ENCODE measurements around the gene CHRNB4.

The CHRNB4 gene

DNA sequence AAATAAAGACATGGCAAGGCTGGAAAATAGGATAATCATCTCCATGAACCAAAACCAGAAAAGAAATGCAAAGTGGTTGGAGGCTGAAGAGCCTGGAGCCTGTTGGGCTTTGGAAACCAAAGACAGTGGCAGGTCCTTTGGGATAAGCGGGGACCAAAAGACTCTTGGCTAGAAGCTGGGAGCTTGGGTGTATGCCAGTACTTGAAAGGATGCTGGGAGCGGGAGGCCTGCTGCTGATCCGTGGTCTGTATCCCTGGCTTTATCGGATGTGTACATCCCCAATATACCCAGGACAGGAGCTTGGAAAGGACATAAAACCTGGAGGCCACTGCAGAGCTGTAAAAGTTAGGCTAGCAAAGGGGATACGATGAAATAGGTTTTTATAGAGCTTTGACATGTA lies 1.3 kb upstream of the CHRNB4 start:
- H3K4me3 ChIP-seq (ENCODE audit: low read depth in 1 of 2, low read length in 1 of 2), result no peak overlapping the region
- H3K36me3 ChIP-seq, result no peaks in the 10 kb centered on the region
- H3K27me3 ChIP-seq, result peaks cover 42% of the 10 kb centered on the region
- no peak overlapping the region for H3K27ac ChIP-seq
- H3K9me3 ChIP-seq, result no peaks in the 10 kb centered on the region
- H3K4me1 ChIP-seq (ENCODE audit: control insufficient read depth in 1 of 2, insufficient read depth in 1 of 2, low read depth in 1 of 2, low read length in 1 of 2), result peaks cover 0 to 7% of the 10 kb centered on the region in 2 experiments
- TF ChIP-seq, protein P1, sequence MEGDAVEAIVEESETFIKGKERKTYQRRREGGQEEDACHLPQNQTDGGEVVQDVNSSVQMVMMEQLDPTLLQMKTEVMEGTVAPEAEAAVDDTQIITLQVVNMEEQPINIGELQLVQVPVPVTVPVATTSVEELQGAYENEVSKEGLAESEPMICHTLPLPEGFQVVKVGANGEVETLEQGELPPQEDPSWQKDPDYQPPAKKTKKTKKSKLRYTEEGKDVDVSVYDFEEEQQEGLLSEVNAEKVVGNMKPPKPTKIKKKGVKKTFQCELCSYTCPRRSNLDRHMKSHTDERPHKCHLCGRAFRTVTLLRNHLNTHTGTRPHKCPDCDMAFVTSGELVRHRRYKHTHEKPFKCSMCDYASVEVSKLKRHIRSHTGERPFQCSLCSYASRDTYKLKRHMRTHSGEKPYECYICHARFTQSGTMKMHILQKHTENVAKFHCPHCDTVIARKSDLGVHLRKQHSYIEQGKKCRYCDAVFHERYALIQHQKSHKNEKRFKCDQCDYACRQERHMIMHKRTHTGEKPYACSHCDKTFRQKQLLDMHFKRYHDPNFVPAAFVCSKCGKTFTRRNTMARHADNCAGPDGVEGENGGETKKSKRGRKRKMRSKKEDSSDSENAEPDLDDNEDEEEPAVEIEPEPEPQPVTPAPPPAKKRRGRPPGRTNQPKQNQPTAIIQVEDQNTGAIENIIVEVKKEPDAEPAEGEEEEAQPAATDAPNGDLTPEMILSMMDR (IDR thresholded peaks at IDR 0.05), result no peak

DNA sequence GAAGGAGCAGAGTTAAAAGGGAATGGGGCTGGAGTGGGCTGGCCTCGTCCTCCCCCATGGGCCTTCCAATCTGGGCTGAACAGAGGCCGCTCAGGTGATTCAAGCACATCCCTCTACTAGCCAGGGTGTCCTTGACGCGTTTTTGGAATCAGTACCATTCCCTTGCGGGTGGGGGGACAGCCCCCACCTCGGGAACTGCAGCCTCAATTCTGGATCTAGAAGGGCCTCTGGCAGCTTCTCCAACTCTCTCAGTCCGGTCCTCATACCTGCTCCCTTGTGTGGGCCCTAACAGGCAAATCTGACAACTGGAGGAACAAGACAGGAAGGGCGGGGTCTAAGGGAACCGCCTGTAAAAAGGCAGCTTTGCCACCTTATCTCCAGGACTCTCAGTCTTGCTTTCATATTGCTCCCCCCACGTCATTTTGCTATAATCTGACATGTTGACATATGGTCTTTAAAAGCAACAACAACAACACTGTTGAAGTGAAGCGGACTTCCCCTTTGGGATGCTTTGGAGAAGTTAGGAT lies 802 bp upstream of the CHRNB4 start:
- no peaks in the 10 kb centered on the region for H3K9me3 ChIP-seq
- H3K4me3 ChIP-seq (ENCODE audit: low read depth in 1 of 2, low read length in 1 of 2), result no peak overlapping the region
- TF ChIP-seq, protein P1 (IDR thresholded peaks at IDR 0.05), result no peak
- no peak overlapping the region for H3K27ac ChIP-seq
- H3K4me1 ChIP-seq (ENCODE audit: control insufficient read depth in 1 of 2, insufficient read depth in 1 of 2, low read depth in 1 of 2, low read length in 1 of 2), result peaks cover 0 to 7% of the 10 kb centered on the region in 2 experiments
- no peaks in the 10 kb centered on the region for H3K36me3 ChIP-seq
- peaks cover 42% of the 10 kb centered on the region for H3K27me3 ChIP-seq

DNA sequence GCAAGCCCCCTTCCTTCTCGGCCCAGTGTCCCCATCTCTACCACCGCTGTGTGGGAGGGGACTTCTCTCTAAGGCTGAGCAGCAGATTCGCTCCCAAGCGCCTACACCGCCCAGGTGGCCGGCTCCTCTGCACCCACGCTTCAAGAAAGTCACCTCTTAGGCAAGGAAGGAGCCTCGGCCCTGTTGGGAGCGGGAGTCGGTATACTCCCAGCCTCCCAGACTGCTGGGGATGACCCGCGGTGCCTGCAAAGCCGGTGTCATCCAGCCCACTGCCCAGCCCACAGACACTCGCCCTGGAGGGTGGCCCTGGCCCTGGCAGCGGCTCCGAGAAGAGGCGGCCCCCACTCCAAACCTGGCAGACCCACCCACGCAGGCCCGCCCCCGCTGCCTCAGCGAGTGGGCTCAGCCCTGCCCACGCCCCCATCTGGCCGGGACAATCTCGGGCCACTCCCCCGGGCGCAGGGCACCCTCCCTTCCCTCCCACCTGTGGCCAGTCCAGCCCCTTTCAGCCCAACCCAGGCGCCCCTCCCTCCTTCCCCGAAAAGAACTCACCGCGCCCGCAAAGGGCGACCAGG lies 396 bp downstream of the CHRNB4 start:
- Histone ChIP-seq H3K9me3 (no peaks in the 10 kb centered on the region), H3K4me1 (ENCODE audit: control insufficient read depth in 1 of 2, insufficient read depth in 1 of 2, low read depth in 1 of 2, low read length in 1 of 2) (peaks cover 0 to 7% of the 10 kb centered on the region in 2 experiments), H3K27ac (no peak overlapping the region), H3K27me3 (peaks cover 42% of the 10 kb centered on the region), H3K4me3 (ENCODE audit: low read depth in 1 of 2, low read length in 1 of 2) (peak overlapping the region in 1 of 2 experiments; percentile 7), H3K36me3 (no peaks in the 10 kb centered on the region)
- TF ChIP-seq, protein P1 (IDR thresholded peaks at IDR 0.05), result no peak

DNA sequence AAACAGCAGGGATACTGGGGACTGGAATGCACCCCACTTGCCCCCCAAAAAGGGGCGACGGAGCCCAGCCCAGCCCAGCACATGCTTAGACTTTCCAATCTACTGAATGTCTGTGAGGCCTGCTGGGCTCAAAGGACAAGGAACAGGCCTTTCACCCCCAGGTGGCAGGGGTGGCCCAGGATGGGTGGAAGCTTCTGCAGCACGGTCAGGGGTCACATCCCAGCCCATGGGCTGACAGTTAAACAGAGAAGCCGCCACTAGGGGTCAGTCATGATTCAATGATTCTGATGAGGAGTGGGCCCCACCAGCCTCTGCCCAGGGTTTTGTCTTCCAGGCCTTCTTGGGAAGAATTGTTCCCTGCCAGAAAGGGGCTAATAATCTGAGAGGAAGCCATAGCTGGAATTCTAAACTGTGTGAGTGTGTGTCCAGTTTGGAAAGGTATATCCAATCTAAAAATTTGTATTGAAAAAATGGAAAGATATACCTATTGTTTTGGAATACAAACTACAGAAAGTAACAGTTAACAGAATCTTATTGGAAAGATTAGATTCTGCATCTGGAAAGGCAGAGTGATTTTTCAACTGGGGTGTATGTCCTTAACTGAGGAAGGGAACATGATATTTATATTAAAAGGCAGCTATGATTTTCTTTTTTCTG lies 2.2 kb downstream of the CHRNB4 start:
- H3K36me3 ChIP-seq, result no peaks in the 10 kb centered on the region
- TF ChIP-seq, protein P1 (IDR thresholded peaks at IDR 0.05), result no peak
- no peak overlapping the region for H3K4me3 ChIP-seq (ENCODE audit: low read depth in 1 of 2, low read length in 1 of 2)
- H3K4me1 ChIP-seq (ENCODE audit: control insufficient read depth in 1 of 2, insufficient read depth in 1 of 2, low read depth in 1 of 2, low read length in 1 of 2), result peaks cover 0 to 7% of the 10 kb centered on the region in 2 experiments
- H3K27me3 ChIP-seq, result peaks cover 42% of the 10 kb centered on the region
- H3K9me3 ChIP-seq, result no peaks in the 10 kb centered on the region
- H3K27ac ChIP-seq, result no peak overlapping the region

DNA sequence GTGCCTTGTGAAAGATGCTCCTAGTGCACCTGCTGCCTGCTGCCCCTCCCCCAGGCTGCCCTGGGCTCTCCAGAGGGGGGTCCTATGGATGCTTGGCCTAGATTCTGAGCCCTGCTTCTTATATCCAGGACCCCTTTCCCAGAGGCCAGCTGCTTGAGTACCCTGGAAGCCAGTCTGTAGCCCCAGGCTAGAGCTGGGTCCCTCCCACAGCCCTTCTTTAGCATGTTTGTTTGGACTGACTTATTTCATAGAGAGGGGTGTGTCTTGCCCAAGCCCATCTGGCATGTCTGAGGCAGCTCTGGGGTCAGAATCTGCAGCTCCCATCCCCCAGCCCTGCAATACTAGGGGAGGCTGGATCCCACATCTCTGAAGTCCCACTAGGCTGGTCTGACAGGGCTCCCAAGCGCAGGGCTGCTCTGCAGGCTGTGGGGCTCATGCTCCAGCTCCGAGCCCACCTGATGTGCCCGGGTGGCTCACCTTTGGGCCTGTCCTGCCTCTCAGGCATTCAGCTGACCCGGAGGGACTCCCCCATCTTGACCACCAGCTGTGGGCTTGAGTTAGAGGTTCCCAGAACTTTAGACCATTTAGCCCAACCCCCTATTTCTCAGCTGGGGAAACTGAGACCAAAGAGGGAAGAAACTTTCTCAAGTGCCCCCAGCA lies 3.1 kb downstream of the CHRNB4 start:
- Histone ChIP-seq H3K9me3 (no peaks in the 10 kb centered on the region), H3K4me1 (ENCODE audit: control insufficient read depth in 1 of 2, insufficient read depth in 1 of 2, low read depth in 1 of 2, low read length in 1 of 2) (peaks cover 0 to 7% of the 10 kb centered on the region in 2 experiments), H3K27ac (no peak overlapping the region), H3K36me3 (no peaks in the 10 kb centered on the region), H3K4me3 (ENCODE audit: low read depth in 1 of 2, low read length in 1 of 2) (no peak overlapping the region), H3K27me3 (peaks cover 42% of the 10 kb centered on the region)
- TF ChIP-seq, protein P1 (IDR thresholded peaks at IDR 0.05), result no peak

Data from neutrophil (primary cell).